ENCODE measurements around the gene CTSW. TPM values are rescaled to one million over a fixed set of nuclear protein-coding genes. Genes with fewer than 3 reads are reported as not detected.

Gene CTSW
- total RNA-seq, 1 donor from 2014 or later: not detected

DNA sequence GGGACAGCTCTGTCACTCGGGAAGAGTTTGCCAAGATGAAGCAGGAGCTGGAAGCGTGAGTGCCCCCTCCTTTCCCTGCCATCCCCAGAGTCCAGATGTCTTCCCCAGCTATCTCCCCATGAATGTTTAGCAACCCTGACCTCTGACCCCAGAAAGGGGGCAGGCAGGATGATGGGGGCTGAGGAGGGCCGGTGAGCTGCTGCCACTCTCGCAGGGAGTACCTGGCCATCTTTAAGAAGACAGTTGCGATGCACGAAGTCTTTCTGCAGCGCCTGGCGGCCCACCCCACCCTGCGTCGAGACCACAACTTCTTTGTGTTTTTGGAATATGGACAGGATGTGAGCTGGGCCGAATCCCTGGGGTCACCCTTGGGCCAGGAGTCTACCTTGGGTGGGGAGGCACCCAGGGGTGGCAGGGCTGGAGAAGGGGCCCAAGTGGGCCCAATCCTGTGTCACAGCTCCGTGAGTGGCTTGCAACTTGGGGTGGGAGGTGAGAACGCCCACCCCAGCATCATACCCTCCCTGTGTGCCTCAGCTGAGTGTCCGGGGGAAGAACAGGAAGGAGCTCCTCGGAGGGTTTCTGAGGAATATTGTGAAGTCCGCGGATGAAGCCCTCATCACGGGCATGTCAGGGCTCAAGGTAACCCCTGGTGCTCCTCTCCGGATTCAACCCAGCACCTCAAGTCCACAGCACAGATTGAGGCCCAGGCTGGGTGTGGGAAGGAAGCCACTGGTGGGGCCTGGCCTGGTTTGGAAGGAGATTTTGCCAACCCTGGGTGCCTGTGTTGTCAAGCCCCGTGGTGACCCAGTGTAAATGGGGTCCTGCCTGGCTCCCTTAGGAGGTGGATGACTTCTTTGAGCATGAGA, 29.2 kb upstream of the CTSW start:
- DNase-seq (ENCODE audit: low spot score): no peak
- H3K9me3 Mint-ChIP-seq (ENCODE audit: low read depth): peaks cover 3% of the 10 kb centered on the region
- no peak for TF ChIP-seq CTCF (IDR thresholded peaks at IDR 0.05)
- no peak overlapping the region for H3K27ac Mint-ChIP-seq (ENCODE audit: unreplicated experiment)
- H3K27me3 Mint-ChIP-seq (ENCODE audit: low read depth): no peaks in the 10 kb centered on the region
- no peak overlapping the region for H3K4me3 Mint-ChIP-seq (ENCODE audit: unreplicated experiment)
- H3K36me3 Mint-ChIP-seq (ENCODE audit: low read depth): peaks cover 29% of the 10 kb centered on the region
- H3K4me1 Mint-ChIP-seq (ENCODE audit: low read depth): peaks cover 17% of the 10 kb centered on the region

DNA sequence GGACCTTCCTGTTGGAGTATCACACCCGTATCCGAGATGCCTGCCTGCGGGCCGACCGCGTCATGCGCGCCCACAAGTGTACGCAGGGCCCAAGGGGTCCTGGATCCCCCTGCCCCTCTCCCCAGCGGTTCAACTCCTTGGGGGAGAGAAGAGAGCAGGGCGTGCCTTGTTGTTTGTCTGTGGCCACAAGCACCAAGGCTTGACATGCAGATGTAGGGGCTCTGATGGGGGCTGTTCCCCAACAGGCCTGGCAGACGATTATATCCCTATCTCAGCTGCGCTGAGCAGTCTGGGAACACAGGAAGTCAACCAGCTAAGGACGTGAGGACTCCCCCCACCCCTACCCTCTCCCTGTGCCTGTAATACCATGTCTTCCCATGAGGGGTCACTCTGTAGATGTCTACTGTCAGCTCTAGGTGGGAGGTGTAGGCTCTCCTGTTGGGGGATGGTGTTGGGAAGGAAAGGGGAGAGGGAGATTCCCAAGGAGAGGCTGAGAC, 28.5 kb upstream of the CTSW start:
- Mint-ChIP-seq H3K9me3 (ENCODE audit: low read depth) (peaks cover 3% of the 10 kb centered on the region), H3K4me1 (ENCODE audit: low read depth) (peaks cover 24% of the 10 kb centered on the region), H3K27me3 (ENCODE audit: low read depth) (no peaks in the 10 kb centered on the region), H3K4me3 (ENCODE audit: unreplicated experiment) (no peak overlapping the region), H3K36me3 (ENCODE audit: low read depth) (peaks cover 35% of the 10 kb centered on the region), H3K27ac (ENCODE audit: unreplicated experiment) (peak overlapping the region; percentile 8)
- TF ChIP-seq CTCF (IDR thresholded peaks at IDR 0.05): peak; percentile 75
- no peak for DNase-seq (ENCODE audit: low spot score)

DNA sequence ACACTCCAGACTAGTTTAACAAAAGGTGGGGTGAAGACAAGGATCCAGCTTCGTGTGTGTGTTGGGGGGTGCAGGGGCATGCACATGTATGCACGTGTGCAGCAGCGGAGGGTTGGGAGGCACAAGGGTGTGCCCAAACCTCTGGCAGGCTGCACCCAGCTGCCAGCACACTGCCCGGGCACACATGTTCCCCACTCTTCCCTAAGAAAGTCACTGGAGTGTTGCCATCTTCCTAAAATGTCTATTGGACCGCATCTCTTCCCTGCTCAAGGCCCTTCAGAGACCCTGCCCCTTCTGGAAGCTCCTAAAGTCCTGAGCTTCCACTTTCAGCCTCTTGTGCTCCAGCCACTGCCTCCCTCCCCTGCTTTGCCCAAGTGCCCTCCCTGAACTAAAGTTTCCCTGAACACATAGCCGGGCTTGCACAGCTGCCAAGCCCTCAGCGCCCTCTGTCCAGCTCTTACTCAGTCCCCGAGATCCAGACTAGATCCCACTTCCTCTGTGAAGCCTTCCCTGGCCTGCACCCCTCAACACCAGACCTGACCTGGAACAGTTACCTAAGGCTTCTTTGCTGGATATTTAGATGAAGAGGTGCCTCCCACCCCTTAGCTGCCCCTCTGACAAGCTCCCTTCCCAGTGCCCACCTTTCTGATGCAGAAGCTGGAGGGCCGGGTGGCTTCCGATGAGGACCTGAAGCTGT, 27.7 kb upstream of the CTSW start:
- DNase-seq (ENCODE audit: low spot score): no peak
- H3K4me3 Mint-ChIP-seq (ENCODE audit: unreplicated experiment): no peak overlapping the region
- peaks cover 3% of the 10 kb centered on the region for H3K9me3 Mint-ChIP-seq (ENCODE audit: low read depth)
- no peaks in the 10 kb centered on the region for H3K27me3 Mint-ChIP-seq (ENCODE audit: low read depth)
- H3K36me3 Mint-ChIP-seq (ENCODE audit: low read depth): peaks cover 43% of the 10 kb centered on the region
- TF ChIP-seq CTCF (IDR thresholded peaks at IDR 0.05): no peak
- H3K27ac Mint-ChIP-seq (ENCODE audit: unreplicated experiment): peak overlapping the region; percentile 22
- H3K4me1 Mint-ChIP-seq (ENCODE audit: low read depth): peaks cover 32% of the 10 kb centered on the region

- H3K4me1 Mint-ChIP-seq (ENCODE audit: low read depth): peaks cover 32% of the 10 kb centered on the region
Observed at GRCh38 chr11:65852508-65853245, 27.0 kb upstream of the CTSW start.

More at GRCh38 chr11:65852508-65853245, 27.0 kb upstream of the CTSW start:
- peaks cover 3% of the 10 kb centered on the region for H3K9me3 Mint-ChIP-seq (ENCODE audit: low read depth)
- no peak for DNase-seq (ENCODE audit: low spot score)
- no peak overlapping the region for H3K4me3 Mint-ChIP-seq (ENCODE audit: unreplicated experiment)
- H3K27me3 Mint-ChIP-seq (ENCODE audit: low read depth): no peaks in the 10 kb centered on the region
- no peak for TF ChIP-seq CTCF (IDR thresholded peaks at IDR 0.05)
- peaks cover 43% of the 10 kb centered on the region for H3K36me3 Mint-ChIP-seq (ENCODE audit: low read depth)
- H3K27ac Mint-ChIP-seq (ENCODE audit: unreplicated experiment): no peak overlapping the region

Measured in chondrocyte (in vitro differentiated cells).